Inflammatory macrophage (primary cell): ENCODE data around the gene SLC12A8.
A peak's percentile ranks its signal among the peaks of the same experiment; 100 is the strongest.

Experiments
- DNase-seq, 2 donors: peaks; one replicate each; pipeline ENCODE4 v3.0.0-alpha.2; 2020 to 2022

The SLC12A8 gene

DNA sequence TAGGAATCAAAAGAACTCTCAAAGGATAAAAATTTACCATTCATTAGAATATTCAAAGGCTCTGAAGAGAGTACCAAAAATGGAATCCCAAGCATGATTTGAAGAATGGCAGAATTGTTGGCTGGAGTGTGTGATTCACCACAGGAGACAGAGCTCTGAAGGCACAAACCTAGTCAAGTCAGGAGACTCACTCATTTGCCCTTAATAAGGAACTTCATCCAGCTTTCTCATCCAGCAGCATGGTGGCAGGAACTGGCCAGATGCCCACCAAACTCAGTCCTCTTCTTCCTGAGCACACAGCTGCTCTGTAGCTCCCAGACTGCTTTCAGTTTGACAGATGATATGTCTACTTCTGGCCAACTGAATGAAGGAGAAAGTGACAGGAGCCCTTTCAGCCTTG, 140.2 kb downstream of the SLC12A8 start:
- peak in 1 of 2 donors; percentile 7 for DNase-seq

DNA sequence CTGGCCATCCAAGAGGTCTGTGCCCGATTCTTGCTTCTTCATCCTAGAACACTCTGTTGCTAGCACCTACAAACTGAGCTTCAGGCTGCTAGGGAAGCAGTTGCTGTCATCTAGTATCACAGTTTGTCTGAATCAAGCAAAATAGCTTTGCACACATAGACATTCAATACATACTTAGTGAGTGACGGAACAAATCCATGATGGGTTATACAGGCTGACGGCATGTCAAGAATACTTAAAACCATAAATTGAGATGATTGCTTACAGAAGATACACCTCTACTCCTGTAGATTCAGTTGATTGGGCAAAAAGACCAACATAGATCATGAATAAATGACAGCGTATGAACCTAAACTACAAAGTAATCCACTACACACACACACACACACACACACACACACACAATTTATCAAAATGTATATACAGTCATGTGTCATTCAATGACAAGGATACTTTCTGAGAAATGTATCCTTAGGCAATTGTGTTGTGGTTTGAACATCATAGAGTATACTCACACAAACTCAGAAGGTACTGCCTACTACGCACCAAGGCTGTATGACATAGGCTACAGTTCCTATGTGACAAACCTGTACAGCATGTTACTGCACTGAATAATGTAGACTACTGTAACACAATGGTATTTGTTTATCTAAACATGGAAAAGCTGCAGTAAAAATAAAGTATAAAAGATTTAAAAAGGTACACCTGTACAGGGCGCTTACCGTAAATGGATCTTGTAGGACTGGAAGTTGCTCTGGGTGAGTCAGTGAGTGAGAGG, 142.4 kb downstream of the SLC12A8 start:
- no peak for DNase-seq

DNA sequence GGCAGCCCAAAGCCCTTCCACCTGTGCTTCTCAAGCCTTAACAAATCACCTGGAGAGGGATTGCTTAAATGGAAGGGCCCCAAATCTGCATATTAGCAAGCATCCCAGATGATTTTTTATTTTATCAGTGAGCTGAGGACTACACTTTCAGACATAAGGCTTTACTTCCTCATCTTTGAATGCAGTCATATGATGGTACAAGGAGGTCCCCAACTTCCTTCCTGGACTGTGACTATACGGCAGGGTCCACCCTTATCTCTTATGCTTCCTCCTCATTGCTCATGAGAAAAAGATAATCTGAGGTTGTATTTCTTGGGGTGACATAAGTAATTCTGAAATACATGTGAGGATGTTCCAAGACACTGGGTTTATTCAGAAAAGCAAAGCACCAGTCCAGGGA, 143.1 kb downstream of the SLC12A8 start:
- peak; percentile 52 to 58 for DNase-seq

DNA sequence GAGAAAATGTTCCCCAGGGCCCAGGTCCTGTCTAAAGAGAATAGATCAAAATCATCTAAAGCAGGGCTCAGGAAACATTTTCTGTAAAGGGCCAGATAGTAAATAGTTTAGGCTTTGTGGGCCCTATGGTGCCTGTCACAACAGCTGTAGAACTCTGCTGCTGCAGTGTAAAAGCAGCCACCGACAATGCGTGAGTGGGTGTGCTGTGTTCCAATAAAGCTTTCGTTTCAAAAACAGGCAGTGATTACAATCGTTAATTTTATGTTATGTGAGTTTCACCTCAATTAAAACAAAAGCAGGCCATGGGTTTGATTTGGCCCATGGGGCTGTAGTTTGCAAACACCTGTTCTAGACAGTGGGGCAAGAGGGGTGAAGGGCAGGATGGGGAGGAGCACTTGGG, 144.3 kb downstream of the SLC12A8 start:
- DNase-seq: no peak

DNA sequence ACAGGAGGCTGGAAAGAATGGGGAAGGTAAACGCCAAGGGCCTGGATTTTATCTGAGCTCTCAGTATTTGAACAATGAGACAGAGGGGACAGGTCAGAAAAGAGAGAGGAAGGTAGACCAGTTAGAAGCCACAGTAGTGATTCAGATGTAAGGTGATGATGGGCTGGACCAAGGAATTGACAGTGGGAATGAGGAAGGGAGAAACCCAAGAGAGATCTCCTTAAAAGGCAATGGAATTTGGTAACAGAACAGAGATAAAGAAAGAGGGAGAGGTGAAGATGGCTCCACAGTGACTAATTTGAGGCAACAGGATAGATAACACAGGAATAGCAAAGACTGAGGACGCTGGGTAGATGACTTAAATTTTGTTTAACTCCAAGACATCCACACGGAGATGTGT, 145.3 kb downstream of the SLC12A8 start:
- no peak for DNase-seq

DNA sequence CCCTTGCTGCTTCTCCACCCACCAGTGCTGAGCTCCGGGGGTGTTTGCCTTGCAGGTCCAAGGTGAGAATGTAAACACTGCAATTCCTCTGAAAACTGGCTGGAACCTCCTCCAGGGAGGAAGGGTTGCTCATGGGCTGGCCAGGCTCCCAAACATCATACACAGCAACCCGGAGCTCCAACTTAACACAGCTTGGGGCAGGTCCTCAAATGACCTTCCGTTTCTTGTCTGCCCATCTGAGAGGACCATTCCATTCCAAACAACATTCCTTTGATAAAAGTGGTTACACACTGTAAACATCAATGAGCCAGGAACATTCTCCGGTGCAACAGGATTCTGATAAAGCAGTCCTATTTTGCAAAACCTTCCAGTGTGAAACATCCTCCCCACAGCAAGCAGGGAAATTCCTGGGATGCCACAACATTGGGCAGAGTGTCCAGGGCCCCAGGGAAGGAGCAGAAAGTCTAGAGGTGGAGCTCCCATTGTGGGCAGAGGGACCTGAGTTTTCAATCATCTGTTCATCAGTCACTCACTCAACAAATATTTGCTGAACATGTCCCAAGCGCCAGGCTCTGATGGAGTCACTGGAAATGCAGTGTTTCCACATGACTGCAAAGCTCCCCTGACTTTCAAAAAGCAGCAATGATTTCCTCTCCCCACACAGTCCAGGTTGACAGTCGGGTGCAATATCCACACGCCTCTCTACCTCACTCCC, 149.5 kb downstream of the SLC12A8 start:
- no peak for DNase-seq

DNA sequence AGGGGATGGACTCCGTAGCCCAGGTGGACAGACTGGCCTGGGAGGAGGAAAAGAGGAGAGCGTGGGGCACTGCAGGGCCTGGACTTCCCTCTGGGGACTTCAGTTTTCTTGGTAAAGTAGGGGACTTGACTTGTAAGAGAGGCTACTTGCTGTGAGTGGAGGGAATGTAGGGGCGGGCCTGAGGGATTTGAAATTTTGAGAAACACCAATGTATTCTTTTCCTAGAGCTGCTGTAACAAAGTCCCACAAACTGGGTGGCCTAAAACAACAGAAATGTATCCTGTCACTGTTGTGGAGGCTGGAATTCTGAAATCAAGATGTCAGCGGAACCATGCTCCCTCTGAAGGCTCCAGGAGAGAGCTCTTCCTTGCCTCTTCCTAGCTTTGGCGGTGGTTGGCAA, 150.9 kb downstream of the SLC12A8 start:
- no peak for DNase-seq

DNA sequence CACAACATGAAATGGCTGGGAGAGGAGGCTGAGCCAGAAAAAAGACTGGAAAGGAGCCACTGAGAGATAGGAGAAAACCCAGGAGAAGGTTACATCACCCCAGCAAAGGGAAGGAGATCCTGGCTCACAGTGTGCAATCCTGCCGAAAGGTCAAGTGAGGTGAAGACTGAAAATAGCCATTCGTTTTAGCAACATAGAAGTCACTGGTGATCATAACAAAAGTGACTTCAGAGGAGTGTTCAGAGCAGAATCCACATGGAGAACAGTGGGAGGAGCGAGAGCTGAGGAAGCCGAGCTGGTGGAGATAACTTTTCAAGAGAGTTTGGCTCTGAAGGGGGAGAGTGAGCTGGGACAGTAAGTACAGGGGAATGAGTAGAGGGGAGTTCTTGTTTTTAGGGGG, 151.4 kb downstream of the SLC12A8 start:
- DNase-seq: peak; percentile 12 to 54

DNA sequence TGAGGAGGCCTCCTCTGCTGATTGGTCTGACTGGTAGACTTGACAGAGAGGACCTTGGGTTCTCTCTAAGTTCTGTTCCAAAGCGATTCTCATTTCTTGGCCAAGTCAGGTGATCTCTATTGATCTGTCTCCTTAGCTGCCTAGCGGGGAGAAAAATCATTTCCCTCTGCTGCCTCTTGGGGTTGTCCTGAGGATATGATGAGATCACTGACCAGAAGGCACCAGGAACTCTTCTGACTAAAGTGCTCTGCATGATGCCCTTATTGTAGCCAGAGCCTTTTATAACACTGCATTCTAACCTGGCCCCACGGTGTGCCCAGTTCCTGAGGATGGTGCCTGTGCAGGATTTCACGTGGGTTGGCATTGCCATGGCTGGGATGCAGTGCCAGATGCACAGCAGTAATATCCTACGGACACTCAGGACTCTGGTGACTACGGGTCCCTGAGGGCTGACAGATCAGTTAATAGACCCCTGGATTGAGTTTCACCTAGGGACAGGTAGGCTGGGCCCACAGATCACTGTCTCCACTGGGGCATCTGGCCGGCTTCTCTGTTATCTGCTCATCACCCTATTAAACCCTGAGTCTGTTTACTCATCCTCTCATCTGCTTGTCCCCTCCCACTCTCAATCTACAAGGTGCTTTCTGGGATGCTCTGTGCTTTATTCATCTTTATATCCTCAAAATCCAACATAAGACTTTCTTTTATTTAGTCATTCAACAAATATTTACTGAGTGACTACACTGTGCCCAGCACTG, 152.9 kb downstream of the SLC12A8 start:
- peak in 1 of 2 donors; percentile 27 for DNase-seq

DNA sequence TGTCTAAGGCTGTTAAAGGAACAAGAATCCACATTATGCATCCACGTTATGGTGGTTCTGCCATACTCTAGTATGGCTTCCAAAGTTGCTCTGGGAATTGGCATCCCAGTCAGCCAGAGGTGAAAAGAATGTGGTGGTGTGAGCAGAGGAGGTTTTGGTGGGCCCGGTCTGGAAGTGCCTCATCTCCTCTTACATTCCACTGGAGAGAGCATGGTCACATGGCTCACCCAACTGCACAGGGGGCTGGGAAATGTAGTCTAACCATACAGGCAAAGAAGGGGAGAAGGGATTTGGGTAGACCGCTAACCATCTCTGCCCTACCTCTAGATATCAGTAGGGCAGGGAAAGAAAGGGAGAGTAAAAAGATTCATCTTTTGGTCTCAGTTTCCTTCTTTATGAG, 153.6 kb downstream of the SLC12A8 start:
- no peak for DNase-seq

DNA sequence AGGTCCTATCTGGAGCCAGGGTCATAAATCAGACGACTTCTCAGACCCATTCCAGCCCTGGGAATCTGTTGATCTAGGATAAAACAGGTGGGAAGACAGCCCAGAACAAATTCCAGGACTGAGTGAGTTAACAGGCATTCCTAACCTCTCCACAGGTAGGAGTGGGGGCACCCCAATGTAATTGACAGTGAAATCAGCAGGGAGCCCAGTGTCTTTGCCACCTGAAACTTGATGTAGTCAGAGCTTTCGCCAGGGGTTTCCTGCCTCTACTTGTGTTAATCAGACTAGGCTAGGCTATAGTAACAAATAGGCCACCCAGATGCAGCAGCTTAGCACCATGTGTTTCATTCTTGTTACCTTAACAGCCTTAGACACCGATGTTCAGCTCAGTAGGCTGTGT, 154.0 kb downstream of the SLC12A8 start:
- no peak for DNase-seq

DNA sequence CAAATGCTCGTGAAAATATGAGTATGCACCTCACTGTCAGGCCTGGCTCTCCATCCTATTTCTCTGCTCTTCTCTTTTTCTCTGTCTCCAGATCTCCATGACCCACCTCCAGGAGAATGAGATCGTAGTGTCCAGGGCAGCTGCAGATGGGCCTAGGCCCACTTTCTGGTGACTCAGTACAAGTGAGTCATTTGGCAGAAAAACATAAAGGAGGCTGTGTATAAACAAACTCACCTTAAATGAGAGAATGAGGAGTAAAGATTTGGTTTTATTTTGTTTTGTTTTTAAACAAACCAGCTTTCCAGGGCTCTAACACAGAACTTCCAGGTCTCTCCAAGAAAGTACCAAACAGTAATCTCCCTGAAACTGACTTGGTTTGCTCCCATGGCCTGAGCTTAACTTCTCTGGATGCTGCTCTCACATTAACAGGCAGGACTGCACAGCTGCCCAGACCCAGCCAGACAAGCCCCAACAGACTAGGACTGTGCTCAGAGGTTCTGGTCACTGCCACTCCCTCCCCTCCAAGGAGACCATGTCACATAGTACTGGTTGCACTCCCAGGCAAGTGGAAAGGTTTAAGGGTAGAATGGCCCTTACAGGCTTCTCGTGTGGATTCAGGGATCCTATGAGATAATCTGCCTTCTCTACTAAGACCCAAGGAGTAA, 155.2 kb downstream of the SLC12A8 start:
- DNase-seq: no peak

DNA sequence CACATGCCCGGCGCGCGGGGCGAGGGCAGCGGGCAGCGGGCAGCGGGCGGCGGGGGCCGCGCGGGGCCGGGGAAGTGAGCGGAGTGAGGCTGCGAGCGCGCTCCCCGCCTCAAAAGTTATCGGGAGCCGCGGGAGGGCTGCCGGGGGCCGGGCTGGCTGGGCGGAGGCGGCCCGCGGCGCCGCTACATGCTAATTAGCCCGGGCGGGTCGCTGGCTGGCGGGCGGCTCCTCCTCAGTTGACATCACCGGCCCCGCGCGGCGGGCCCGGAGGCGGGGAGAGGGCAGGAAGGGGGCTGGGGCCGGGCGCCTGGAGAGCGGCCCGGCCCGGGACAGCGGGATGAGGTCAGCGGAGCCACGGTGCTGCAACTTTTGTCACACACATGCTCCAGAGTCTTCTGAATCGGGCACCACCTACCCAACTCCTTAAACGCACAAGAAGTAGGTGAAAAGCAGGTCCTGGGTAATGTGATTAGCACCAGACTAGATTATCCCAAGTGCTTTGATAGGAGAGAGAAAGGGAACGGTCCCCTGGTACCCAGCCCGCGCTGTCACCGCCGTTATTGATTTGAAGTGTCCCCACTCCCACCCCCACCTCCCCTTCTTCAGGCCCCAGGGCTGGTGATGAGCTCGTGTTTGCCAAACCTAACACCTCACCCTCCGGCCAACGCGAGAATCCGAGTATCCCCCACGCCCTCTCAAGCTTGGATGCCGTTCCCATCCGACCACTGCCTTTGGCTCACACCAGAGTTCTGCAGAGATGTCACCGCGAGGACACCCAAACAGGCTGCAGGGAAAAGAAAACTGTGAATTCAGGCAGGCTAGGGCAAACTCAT, 156.4 kb downstream of the SLC12A8 start, which contains the start of gene HEG1:
Gene HEG1 (minus strand): TSS at position 85 of the 833 bp plus-strand sequence. CDS start 107 bp downstream, outside the sequence.
- peak; percentile 79 to 90 for DNase-seq

DNA sequence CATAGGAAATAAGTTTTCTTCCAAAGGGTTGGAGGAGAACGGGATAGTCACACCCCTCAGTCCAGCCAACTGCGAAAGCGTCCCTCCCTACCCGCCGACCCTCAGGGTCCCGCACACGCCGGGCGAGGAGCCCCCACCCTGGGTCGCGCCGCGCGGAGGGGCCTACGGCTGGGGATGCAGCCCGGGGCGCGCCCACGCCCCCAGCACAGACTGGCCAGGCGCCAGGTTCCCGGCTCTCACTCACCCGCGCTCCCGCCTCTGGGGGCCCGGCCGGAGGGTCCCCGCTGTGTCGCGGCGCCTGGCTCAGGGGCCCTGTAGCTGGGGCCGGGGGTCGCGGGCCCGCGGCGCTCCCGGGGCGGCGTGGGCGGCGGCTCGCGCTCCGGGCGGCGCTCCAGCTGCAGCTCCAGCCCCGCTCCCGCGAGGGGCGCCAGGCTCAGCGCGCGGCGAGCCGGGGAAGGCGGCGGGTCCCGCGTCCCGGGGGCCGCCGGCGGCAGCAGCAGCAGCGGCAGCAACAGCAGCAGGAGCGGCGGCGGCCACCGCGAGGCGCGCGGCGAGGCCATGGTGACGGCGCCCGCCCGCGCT, 157.1 kb downstream of the SLC12A8 start:
- no peak for DNase-seq

DNA sequence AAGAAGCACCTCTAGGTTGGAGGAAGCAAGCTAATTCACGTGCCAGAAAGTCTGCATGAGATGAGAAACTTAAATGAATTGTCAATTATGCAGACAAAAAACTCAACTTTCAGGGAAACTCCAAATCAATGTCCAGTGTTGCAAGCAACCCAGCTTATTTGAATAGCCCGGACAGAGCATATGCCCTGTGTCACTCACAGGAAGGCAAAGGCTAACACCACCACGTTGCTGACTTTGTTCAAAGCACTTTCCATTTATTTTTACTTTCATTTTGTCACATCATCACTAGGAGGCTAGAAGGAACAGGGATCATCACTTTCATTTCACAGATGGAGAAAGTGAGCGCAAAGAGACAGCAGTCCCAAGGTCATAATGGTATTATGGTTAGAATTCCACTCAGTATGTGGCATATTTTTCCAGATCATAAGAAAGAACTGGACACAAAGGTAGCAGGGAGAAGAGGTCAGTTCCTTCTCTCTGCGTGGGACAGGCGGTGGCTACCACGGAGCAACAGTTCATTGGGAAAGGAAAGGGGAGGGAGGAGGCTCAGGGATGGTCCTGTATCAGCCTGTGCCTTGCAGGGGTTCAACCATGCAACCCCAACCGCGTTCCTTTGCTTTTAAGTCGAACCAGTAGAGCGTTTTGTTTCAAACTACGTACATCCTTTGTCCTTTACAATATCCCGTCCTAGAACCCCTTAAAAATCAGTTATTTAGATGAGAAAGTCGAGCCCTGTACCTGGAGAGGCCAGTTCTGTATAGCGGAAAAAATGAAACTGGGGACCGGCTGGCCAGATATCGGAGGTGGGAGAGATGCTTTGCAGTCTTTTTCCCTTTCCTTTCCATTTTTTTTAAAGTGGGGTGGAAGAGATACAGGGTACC, 157.9 kb downstream of the SLC12A8 start:
- peak; percentile 35 to 46 for DNase-seq

DNA sequence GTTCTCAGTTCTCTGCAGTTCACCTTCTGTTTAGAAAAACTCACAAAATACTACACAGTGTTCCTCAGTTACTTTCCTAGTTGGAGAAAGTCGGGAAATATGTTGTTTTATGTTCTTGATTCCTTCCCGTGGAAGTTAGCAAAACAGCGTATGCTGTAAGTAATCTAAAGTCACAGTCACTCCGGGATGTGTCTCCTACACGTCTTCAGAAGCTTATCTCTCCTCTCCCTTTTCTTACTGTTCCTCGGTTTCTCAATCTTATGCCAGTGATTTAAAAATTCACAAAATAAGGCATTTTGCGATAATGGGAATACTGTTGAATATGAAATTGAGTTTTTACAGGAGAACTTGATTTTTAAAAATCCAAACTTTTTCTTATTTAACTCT, 158.5 kb downstream of the SLC12A8 start:
- no peak for DNase-seq

DNA sequence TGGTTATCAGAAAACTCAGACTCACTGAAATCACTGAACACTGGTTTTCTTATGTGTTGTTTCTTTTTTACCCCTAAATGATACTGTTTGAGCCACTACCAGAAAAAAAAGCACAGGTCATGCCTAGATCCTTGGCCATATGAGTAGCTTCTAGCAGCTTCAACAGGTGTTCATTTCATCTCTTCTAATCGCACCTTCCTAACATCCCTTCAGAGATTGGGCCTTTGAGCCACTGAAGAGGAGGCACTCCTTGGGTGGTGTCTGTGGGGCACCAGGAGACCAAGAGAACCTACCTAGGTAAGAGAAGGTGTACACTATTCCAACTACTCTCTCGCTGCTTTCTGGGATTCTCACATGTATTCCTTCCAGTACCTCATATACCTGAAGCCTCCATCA, 159.2 kb downstream of the SLC12A8 start:
- no peak for DNase-seq

DNA sequence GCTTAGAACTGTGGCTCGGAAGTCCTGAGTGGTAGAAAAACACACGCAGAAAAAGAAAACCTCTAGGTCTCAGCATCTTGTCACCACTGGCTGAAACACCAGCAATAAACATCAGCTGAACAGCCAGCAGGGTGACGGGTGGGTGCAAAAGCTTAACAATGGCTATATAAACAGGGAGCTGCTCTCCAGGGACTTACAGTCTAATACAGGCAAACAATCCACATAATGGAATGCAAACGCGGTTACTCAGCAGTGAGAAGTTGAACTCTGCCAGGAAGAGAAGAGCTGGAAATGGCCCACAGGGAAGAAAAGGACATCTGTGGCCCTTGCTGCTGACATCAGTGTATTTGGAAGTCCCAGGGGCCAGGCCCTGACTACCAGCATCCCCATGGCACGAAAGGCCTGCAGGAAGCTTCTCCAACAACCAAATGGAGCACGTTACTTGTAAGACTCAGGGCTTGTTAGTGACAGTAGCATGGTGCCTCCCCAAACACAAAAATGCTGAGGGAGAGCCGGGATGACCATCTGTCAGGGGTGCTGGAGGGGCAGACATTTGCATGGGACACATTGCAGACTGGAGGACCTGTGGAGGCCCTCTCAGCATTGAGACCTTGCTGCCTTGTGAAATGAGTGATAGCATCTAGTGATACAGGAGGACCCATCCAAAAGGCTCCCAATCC, 159.8 kb downstream of the SLC12A8 start:
- no peak for DNase-seq

DNA sequence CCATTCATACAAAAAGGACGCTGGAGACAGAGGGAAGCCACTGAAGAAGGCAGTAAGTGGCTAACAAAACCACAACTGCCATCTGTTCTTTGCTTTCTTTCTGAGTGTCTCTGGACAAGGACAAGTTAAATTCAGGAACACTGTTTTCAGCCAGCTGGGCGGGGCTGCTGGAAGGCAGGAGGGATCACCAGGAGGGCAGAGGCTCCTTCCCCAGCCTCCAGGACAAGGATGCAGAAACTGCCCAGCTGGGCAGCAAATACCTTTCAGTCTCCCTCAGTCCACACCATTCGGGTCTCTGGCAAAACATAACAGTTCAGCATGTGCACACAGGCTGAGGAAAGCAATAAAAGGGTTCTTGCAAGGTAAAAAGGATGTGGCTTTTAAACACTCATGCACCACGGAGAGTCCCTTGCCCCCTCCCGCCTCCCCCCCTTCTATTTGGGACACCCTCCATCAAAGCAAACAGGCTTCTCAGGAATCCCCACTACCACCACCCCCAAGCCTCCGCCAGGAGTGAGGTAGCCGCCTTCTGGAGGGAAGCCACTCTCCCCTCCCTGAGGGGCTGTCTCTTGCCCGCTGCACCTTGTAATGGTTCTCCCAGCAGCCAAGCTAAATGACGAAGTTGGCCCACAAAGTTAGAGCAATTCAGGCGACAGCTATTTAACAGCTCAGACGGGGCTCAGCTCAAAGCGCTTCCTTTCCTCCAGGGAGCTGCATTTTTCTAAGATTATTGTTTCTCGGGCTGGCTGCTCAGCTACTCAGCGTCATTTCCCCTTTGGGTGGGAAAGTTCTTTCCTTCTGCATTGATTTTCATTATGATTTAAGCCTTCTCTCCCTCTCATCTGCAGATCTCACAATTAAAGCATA, 160.6 kb downstream of the SLC12A8 start:
- peak in 1 of 2 donors; percentile 31 for DNase-seq
